Measurements from ENCODE around the gene SPOUT1.

GRCh38 chr9:128823362-128823902, 6.2 kb downstream of the SPOUT1 start:
- TF ChIP-seq CTCF (conservative IDR thresholded peaks at IDR 0.05) = no peak
- TF ChIP-seq EZH2 (IDR thresholded peaks at IDR 0.05; ENCODE audit: low read depth) = no peak
